Stimulated activated CD4-positive, alpha-beta T cell treated with anti-CD3 and anti-CD28 coated beads, Interleukin-2, amount 100 ng/mL, for 24 hours (primary cell): ENCODE data around the gene PDE4B.
"Not testable (repeated sequence)": the region's sequence is repeated elsewhere in the genome, so short reads cannot be mapped to it uniquely, and the experiment has no call there.

Source experiments
- DNase-seq, 2 donors: peaks; one replicate each; pipeline ENCODE4 v3.0.0-alpha.2; 2020

Gene PDE4B

DNA sequence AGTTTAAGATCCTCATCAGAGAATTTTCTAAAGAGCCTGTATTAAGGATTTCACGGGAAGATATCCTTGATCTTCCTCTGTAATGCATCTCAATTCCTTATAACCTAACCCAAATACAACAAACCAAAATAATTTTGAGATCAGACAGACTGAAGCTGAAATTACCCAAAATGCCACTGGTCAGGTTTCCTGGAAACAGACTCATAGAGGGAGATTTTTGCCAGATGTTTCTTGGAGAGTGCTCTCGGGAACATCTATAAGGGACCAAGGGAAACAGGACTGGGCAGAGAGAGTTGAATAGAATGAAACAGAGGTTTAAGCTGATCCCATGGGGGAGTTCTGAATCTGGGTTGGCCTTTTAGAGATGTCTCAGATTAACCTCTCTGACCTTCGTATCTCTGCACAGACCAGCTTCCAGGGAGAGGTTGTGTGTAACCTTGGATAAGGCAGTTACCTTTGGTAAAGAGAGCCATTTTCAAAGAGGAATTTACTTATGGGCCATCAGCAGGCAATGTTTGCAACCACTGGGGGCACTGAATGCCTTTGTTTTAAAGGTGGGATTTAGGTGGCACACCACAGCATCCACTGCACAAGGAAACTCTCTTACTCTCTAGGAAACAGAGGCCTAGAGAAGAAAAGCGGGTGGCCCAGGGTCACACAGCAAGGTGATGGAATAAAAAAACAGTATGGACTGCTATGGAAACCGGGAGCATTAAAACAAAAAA, 610.5 kb downstream of the PDE4B start:
- no peak for DNase-seq

DNA sequence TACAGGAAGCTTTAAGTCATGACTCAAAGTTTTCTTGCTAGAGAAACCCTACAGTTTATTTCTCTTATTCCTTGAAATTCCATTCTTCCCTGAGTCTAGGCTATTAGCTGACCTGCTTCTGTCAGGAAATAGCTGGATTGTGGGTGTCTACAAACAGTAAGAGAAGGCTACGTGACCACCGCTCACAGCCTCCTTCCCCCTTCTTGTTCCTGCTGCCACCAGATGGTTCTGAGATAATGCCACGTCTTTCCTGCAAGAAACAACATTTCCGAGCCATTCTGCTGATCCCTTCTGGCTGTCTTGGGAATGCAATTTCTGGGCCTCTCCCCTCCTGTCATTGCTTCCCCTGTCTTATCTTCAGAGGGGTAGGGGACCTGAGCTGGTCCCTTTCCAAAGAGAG, 612.4 kb downstream of the PDE4B start:
- DNase-seq = no peak

DNA sequence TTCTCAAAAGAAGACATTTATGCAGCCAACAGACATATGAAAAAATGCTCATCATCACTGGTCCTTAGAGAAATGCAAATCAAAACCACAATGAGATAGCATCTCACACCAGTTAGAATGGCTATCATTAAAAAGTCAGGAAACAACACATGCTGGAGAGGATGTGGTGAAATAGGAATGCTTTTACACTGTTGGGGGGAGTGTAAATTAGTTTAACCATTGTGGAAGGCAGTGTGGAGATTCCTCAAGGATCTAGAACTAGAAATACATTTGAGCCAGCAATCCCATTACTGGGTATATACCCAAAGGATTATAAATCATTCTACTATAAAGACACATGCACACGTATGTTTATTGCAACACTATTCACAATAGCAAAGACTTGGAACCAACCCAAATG, 618.8 kb downstream of the PDE4B start:
- DNase-seq = not testable (repeated sequence)

DNA sequence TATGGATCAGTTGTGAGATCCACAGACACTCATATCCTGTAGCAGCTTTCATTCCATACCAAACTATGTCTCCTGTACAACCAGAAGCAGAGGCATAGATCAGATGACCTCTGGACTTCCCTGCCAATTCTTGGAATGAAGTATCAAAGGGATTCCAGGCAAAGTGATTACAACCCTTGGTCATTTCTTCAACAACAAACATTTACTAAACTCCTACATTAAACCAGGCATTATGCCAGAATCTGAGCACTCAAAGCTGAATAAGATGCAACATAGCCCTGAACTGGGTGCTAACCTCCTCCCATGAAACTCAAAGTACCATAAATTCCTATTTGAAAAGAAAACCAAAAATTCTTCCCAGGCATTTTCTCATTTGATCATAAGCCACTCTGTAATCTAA, 620.0 kb downstream of the PDE4B start:
- DNase-seq = no peak

DNA sequence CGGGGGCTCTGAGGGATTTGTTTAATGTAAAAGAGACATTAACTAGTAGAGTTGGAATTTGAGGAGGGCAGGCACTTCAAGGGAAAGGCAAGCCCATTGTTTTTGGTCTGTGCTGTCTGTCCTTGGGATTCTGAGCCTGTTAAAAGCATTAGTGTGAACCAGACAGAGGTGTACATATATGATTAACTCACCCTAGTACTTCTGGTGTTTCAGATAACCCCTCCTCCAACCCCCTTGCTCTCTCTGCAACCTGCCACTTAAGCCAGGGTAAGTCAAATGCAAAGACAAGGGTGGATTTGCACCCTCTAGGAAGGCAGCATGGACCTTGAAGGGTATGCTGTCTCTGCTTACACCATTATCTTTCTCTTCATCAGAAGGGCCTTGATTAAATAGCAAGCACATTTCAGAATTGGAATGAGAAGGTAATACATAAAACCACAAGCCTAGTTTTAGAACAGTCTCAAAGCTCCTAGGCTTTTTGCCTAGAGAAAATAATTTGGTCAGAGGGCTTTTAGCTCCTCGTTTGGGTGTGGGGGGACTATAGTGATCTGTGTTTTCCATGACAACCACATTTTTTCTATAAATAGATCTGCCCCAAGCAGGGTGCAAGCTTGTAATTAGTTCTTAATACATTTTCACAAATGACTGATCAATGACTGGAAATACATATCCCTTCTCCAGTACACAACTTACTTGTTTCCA, 620.6 kb downstream of the PDE4B start:
- no peak for DNase-seq

DNA sequence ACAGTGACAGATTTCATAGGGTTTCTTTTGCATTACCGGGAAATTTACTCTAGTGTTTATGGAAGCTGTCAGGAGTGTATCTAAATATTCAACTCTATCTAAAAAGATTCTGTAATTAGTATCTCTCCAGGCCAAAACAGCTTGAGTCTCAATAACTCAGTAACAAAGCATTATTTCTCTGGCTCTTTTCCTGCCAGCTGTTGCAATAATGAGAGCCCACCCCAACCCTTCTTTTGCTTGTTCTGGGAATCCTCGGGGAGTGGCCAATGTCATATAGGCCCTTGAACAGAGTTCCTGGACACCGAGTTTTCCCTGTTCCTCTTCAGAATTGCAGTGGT, 621.1 kb downstream of the PDE4B start:
- no peak for DNase-seq

DNA sequence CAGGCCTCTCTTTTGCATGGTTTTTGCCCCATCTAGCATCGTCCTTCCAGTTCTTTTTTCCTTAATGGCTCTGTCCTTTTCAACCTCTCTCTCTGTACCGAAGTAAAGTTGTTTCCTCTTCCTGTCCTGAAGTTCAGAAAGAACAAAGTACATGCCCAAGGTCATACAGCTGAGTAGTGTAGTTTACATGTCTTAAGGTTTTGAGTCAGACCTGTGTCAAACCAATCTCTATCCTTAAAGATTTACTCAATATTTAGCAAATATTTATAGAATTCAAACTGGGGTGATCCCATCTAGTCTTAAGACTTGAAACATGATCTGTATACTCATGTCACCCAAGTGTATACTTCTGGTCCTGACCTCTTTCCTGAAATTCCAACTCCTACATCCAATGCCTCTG, 622.6 kb downstream of the PDE4B start:
- no peak for DNase-seq

DNA sequence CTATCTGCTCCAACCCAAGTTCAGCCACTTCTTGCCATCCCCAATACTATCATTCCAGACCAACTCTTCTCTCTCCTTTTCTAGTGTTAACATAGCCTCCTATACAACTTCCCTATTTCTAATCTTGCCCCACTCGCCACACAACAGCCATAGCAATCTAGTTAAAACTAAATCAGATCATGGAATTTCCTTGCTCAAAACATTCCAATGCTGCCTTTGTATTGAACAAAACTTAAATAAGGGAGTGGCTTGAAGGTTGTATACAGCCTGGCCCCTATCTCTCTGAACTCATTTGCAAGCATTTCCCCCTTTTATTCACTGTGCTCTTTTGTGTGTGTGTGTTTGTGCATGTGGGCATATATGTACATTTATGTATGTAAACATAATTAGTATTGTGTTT, 623.2 kb downstream of the PDE4B start:
- DNase-seq = no peak

DNA sequence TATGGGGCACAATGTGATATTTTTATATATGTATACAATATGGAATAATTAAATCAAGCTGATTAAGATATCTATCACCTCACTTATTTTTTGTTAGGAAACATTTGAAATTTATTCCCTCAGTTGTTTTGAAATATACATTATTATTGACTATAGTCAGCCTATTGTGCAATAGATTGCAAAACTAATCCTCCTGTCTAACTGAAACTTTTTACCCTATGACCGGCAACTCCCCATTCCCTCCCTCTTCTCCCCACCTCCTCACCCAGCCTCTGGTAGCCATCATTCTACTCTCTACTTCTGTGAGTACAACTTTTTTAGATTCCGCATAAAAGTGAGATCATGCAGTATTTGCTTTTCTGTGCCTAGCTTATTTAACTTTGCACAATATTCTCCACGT, 623.6 kb downstream of the PDE4B start:
- DNase-seq = no peak

DNA sequence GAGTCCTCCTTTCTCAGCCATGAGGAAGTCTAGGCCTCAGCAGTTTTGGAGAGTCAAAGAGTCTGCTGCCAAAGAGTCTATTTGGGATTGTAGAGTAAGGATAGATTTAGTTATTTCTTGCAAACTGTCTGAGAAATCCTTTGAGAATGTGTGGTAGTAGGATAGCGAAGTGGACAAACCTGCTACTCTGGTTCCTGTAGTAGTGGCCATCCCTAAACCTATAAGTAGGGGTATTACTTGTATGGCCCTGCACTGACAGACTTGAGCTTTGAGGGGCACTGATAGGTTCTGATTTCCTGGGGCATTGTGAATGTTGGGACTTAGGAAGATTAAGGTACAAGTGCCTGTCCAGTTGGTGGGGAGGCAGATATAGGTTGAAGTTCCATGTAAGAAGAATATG, 625.3 kb downstream of the PDE4B start:
- DNase-seq = no peak

DNA sequence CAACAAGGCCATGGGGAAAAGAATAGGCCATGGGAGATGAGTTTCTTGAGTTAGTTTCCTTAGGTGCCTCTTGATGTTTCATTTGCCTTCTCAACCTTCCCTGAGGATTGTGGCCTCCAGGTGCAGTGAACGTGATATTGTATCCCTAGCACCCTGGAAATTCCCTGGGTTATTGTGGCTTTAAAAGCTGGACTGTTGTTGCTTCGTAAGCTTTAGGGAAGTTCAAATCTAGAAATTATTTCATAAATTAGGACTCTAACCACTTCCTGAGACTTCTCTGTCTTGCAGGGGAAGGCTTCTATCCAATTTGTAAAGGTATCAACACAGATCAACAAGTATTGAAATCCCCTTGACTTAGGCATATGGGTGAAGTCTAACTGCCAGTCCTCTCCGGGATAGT, 627.5 kb downstream of the PDE4B start:
- DNase-seq = not testable (repeated sequence)

DNA sequence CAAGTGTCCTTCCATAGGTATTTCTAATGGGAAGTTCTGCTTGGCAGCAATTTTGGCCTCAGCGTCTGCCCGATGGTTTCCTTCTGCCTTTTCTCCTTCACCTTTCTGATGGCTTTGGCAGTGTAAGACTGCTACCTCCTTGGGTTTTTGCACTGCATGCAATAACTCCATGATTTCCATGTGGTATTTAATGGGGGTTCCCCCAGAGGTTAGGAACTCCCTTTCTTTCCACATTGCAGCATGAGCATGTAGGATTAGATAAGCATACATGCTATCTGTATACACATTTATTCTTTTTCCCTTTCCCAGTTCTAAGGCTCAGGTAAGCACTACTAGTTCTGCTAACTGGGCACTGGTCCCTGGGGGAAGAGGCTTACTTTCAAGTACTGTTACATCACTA, 628.2 kb downstream of the PDE4B start:
- DNase-seq = not testable (repeated sequence)

DNA sequence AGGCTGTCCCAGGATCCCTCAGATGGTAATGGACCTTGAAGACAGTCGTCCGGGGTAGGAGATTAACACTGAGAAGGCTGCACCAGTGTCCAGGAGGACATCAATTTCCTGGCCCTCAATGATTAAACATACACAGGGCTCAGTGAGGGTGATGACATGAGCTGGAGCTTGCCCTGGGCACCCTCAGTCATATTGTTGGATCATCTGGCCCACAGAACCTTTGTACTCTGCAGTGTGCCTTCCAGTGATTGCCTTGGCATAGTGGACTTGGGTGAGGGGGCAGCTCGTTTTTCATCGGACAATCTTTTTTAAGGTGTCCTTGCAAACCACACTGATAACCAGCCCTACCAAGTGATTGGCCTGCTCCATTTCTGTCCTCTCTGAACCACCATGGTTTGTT, 630.1 kb downstream of the PDE4B start:
- no peak for DNase-seq
